ENCODE data around the gene CES3.

The CES3 gene

DNA sequence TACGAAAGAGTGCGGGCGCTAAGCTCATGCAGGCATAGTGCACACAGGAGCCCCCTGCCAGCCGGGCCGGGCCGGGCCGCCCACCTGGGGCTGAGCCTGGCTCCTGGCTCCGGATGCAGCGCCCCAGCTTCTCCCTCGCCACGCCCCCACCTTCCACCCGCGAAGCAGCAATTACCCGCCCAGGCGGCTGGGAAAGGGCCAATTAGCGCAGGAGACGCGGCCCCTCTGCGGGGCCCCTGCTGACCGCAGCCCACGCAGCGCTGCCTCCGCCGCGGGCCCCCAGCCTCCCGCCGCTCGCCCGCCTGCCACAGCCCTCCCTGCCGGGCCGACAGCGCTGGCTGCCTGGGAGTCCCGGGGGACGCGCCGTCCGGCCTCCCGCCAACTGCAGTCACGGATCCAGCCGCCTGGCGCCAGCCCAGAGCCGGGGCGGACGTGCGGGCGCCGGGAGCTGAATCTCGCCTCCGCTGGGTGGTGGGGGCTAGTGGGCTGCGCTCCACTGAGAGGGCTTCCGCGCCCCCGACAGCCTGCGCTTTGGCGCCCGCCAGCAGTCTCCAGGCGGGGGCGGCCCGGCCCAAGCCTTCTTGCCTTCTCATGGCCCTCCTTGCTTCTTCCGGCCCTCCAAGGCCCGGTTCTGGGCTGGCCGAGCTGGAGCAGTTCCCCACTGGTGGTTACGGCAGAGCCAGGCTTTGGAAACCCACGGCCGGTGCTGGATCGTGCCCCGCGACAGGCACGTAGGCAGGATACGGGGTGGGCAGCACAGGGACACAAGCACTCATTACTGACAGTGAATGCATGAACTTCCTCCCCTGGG is 53.0 kb downstream of the CES3 start:
- in situ Hi-C loops (cut with MboI; ENCODE audit: low pct_unique_long_range_greater_than_20kb, low sequenced_read_pairs, unreplicated experiment): loop anchor here (10.0 kb wide), 1 partner anchor 141 kb away; the partner anchor contains the start of genes B3GNT9, FBXL8 and TRADD
- TF ChIP-seq, protein P1, sequence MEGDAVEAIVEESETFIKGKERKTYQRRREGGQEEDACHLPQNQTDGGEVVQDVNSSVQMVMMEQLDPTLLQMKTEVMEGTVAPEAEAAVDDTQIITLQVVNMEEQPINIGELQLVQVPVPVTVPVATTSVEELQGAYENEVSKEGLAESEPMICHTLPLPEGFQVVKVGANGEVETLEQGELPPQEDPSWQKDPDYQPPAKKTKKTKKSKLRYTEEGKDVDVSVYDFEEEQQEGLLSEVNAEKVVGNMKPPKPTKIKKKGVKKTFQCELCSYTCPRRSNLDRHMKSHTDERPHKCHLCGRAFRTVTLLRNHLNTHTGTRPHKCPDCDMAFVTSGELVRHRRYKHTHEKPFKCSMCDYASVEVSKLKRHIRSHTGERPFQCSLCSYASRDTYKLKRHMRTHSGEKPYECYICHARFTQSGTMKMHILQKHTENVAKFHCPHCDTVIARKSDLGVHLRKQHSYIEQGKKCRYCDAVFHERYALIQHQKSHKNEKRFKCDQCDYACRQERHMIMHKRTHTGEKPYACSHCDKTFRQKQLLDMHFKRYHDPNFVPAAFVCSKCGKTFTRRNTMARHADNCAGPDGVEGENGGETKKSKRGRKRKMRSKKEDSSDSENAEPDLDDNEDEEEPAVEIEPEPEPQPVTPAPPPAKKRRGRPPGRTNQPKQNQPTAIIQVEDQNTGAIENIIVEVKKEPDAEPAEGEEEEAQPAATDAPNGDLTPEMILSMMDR (IDR thresholded peaks at IDR 0.05; ENCODE audit: extremely low read depth, insufficient read depth, missing control alignments): peak; percentile 23
- DNase-seq (ENCODE audit: low spot score): peak; percentile 71

DNA sequence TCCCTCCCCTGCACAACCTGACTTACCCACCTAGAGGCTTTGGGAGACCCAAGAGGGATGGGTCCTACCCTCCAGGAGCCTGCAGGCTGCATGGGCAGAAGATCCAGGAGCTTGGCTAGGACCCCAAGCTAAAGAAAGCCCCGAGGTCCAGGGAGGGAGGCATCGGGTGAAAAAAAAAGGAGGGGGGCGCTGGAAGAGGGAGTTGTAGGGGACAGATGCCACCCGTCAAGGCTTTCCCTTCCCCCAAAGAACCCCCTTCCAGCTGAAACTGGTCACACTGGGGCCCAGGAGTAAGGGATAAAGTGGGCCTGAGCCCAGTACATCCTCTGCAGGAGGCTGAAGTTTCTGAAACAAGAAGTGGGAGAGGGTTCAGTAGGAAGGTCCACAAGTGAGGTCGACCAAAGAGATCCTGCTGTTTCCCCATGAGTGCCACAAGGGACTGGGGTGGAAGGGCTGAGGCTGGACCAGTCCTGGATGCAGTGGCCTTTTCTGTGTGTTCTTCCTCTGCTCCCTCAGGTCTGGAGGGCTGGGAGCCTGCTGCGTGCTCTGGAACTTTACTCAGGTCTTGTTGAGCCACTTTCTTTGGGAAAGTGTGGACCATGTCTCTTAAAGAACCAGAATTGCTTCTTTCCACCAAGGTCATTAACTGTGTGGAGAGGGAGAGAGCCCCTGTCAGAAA is 53.7 kb downstream of the CES3 start:
- TF ChIP-seq, protein P1 (IDR thresholded peaks at IDR 0.05; ENCODE audit: extremely low read depth, insufficient read depth, missing control alignments): no peak
- in situ Hi-C loops (cut with MboI; ENCODE audit: low pct_unique_long_range_greater_than_20kb, low sequenced_read_pairs, unreplicated experiment): loop anchor here (10.0 kb wide), 1 partner anchor 140 kb away; the partner anchor contains the start of genes B3GNT9, FBXL8 and TRADD
- no peak for DNase-seq (ENCODE audit: low spot score)

DNA sequence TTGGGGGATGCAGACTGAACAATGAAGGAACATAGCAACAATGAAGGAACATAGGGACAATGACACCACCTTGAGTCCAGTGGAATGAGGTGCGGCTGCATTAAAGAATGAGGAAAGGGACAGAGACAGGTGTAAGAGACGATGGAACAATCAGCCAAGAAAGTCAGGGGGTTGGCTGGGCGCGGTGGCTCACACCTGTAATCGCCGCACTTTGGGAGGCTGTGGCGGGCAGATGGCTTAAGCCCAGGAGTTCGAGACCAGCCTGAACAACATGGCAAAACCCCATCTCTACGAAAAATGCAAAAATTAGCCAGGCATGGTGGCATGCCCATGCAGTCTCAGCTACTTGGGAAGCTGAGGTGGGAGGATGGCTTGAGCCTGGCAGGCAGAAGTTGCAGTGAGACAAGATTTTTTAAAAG is 54.3 kb downstream of the CES3 start:
- in situ Hi-C loops (cut with MboI; ENCODE audit: low pct_unique_long_range_greater_than_20kb, low sequenced_read_pairs, unreplicated experiment): loop anchor here (10.0 kb wide), 1 partner anchor 139 kb away; the partner anchor contains the start of genes B3GNT9, FBXL8 and TRADD
- DNase-seq (ENCODE audit: low spot score): no peak
- TF ChIP-seq, protein P1 (IDR thresholded peaks at IDR 0.05; ENCODE audit: extremely low read depth, insufficient read depth, missing control alignments): peak; percentile 26

DNA sequence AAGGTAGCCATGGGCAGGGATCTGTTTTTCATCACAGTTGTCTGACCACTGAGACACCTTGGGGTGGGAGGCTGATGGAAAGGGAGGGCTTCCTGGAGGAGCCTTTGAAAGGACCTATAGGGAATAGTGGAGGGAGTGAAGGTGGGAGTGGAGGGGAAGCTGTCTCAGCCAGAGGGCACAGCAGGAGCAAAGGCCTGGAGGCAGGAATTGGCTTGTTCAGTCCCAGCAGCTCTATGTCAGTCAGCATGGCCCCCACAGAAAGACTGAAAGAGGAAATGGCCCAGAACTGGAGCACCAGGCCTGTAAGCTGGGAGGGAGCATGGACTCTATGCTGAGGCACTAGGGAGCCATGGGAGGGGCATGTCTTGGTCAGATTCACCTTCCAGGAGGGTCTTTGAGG is 55.1 kb downstream of the CES3 start:
- TF ChIP-seq, protein P1 (IDR thresholded peaks at IDR 0.05; ENCODE audit: extremely low read depth, insufficient read depth, missing control alignments): no peak
- in situ Hi-C loops (cut with MboI; ENCODE audit: low pct_unique_long_range_greater_than_20kb, low sequenced_read_pairs, unreplicated experiment): loop anchor here (10.0 kb wide), 1 partner anchor 139 kb away; the partner anchor contains the start of genes B3GNT9, FBXL8 and TRADD
- DNase-seq (ENCODE audit: low spot score): no peak

DNA sequence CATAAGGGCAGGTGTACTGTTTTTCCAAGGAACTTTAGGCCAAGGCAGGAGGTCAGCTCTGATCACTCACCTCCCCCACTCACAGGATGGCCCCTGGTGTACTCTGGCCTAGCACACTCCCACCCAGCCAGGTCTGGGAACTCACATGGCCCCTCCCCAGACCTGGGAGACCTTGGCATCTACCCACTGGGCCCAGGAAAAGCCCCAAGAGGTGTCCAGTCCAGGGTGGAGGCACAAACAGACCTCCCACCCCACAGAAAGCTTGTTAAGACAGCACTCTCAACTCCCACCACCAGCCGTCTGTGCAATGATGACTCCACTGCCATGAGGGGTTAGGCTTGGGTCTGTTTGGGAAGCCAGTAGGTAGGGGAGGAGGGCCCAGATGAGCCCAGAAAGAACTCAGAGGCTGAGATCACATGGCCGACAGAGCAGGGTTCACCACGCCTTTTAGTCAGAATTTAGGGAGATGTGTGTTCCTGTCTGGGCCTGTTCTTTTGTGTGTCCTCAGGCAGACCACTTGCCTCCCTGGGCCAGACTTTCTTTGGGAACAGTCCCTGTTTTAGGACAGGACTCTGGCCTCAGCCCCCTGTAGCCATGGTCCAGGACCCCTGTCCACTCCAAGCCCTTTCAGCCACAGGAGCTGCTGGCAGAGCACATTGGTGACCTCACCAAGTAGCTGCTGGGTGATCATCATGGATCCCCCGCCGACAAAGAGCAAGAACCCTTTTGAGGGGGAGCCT is 55.8 kb downstream of the CES3 start:
- TF ChIP-seq, protein P1 (IDR thresholded peaks at IDR 0.05; ENCODE audit: extremely low read depth, insufficient read depth, missing control alignments): no peak
- no peak for DNase-seq (ENCODE audit: low spot score)
- in situ Hi-C loops (cut with MboI; ENCODE audit: low pct_unique_long_range_greater_than_20kb, low sequenced_read_pairs, unreplicated experiment): loop anchor here (10.0 kb wide), 1 partner anchor 138 kb away; the partner anchor contains the start of genes B3GNT9, FBXL8 and TRADD

DNA sequence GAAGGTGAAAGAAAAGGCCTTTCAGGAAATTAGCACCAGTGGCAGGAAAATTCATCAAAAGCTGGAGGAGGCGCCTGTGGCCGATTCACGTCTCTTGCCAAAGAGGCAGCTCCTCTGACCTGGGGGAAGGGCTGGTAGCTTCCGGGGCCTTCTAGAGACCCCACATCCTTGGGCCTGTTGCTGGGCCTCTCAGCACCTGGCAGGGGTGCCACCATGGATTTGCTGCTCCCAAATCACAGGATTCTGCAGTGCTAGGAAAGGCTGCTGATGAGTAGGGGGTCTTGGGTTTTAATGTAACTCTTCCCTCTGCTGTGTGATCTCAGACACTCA is 56.3 kb downstream of the CES3 start:
- TF ChIP-seq, protein P1 (IDR thresholded peaks at IDR 0.05; ENCODE audit: extremely low read depth, insufficient read depth, missing control alignments): no peak
- no peak for DNase-seq (ENCODE audit: low spot score)
- in situ Hi-C loops (cut with MboI; ENCODE audit: low pct_unique_long_range_greater_than_20kb, low sequenced_read_pairs, unreplicated experiment): loop anchor here (10.0 kb wide), 1 partner anchor 137 kb away; the partner anchor contains the start of genes B3GNT9, FBXL8 and TRADD
